HCEC 1CT (cell line): ENCODE results near the gene SAMMSON.

Source experiments
- DNase-seq: peaks from one replicate; pipeline ENCODE4 v3.0.0-alpha.2; 2017

Gene SAMMSON

GRCh38 chr3:70095260-70095659, 95.7 kb downstream of the SAMMSON start:
- no peak for DNase-seq

- no peak for DNase-seq
Observed at GRCh38 chr3:70096376-70097066, 97.0 kb downstream of the SAMMSON start.

GRCh38 chr3:70097084-70097483, 97.6 kb downstream of the SAMMSON start:
- DNase-seq: no peak

- no peak for DNase-seq
Observed at GRCh38 chr3:70108072-70108471, 108.5 kb downstream of the SAMMSON start.

- no peak for DNase-seq
Observed at GRCh38 chr3:70108546-70108945, 109.0 kb downstream of the SAMMSON start.

- DNase-seq: no peak
Observed at GRCh38 chr3:70110066-70110465, 110.5 kb downstream of the SAMMSON start.

- DNase-seq: no peak
Observed at GRCh38 chr3:70111411-70111810, 111.9 kb downstream of the SAMMSON start.

GRCh38 chr3:70112751-70113150, 113.2 kb downstream of the SAMMSON start:
- no peak for DNase-seq

GRCh38 chr3:70114431-70114830, 114.9 kb downstream of the SAMMSON start:
- no peak for DNase-seq

- DNase-seq: no peak
Observed at GRCh38 chr3:70119879-70120278, 120.3 kb downstream of the SAMMSON start.
